ENCODE measurements around the gene PTK6.

Gene PTK6

DNA sequence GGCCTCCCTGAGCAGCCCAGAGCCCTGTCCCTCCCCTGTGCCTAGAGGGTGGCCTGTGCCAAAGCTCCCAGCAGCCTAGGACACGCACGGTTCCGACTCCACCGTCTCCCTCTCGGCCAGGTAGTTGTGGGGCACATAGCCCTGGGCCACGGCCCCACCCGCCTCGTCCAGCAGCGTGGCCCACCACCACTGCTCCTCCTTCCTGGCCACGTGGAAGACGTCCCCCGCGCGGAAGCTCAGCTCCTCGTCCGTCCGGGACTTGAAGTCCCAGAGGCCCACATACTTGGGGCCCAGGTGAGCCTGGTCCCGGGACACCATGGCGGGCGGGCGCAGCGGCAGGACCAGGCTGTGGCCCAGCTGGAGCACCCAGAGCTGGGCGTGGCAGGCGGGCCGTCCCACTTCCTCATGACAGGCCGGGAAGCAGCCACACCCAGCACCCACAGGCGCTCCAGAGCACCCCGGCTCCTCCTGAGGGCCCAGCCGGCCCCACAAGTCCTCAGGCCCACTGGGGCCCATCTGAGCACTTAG is at the start of gene PTK6:
TSS of gene PTK6 (minus strand) at position 380 of the 528 bp plus-strand sequence. CDS start at position 318, 62 bp downstream.
- Histone ChIP-seq H3K4me1 (no peaks in the 10 kb centered on the region), H3K4me3 (peak within 1 kb of the TSS; percentile 14; the same call in 1 of the 2 replicates), H3K27me3 (ENCODE audit: low read depth) (no peaks in the 10 kb centered on the region), H3K36me3 (replicated peaks) (no peaks in the 10 kb centered on the region), H3K9me3 (no peaks in the 10 kb centered on the region)
- no peak for DNase-seq (ENCODE audit: low spot score in 2 of 2)
- in situ Hi-C loops (cut with MboI; ENCODE audit: low sequenced_read_pairs): no loop called here

DNA sequence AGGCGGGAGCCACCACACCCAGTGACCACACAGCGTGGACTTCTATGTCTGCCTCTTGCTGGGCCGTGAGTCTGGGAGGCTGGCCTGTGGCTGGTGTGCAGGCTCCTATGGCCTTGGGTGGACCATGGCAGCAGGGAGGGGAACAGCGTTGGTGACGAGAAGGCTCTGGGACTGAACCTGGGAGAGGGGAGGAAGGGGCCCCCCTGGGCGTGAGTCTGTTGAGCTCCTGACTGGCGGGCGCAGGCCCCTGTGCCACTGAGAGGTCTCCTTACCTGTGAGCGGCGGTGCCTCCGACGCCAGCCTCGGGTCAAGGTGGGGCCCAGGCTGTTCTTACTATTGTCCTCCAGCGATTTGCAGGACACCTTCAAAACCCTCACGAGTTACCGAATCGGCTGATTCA is 49.6 kb upstream of the PTK6 start:
- Histone ChIP-seq H3K4me3 (no peak overlapping the region), H3K4me1 (no peaks in the 10 kb centered on the region), H3K9me3 (no peaks in the 10 kb centered on the region), H3K36me3 (replicated peaks) (peaks cover 8% of the 10 kb centered on the region; the same call in 1 of the 2 replicates), H3K27me3 (ENCODE audit: low read depth) (no peaks in the 10 kb centered on the region)
- DNase-seq (ENCODE audit: low spot score in 2 of 2): no peak
- in situ Hi-C loops (cut with MboI; ENCODE audit: low sequenced_read_pairs): no loop called here

DNA sequence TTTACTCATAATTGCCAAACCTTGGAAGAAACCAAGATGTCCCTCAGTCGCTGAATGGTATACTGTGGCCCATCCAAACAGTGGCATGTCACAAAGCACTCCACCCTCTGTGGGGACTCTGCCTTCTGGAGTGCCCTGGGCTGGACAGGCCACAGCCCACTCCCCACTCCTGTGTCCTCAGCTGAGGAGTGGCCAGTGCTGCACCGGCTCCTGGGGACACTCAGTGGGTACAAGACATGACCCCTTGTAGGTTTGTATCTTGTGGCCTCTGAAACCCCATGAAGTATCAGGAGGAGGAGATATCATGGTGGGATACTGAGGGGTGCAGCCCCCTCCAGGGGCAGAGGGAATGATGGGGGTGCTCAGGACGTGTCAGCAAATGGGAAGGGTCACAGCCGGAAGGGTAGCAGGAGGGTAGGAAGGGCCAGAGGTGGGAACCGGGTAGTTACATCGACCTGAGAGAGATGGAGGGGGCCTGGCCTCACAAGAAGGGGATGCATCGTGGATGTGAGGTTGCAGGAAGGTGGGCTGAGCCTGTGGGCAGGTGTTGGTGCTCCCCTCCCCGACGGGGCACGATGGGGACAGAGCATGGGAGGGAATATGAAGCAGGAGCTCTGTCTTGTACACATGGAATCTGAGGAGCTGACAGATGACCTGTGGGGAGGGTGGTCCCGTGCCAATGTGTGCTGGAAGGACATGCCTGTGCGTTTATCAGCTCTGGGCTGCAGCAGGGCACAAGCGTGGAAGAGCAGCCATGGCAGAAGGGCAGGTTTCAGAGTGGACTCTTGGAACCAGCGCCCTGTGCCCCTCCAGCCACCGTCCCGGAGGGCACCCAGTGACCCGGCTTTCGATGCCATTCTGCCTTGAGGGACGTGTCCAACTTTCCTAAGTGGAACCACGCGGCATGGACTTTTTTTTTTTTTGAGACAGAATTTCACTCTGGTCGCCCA is 48.7 kb upstream of the PTK6 start:
- Histone ChIP-seq H3K4me1 (no peaks in the 10 kb centered on the region), H3K4me3 (no peak overlapping the region)
- in situ Hi-C loops (cut with MboI; ENCODE audit: low sequenced_read_pairs): no loop called here

DNA sequence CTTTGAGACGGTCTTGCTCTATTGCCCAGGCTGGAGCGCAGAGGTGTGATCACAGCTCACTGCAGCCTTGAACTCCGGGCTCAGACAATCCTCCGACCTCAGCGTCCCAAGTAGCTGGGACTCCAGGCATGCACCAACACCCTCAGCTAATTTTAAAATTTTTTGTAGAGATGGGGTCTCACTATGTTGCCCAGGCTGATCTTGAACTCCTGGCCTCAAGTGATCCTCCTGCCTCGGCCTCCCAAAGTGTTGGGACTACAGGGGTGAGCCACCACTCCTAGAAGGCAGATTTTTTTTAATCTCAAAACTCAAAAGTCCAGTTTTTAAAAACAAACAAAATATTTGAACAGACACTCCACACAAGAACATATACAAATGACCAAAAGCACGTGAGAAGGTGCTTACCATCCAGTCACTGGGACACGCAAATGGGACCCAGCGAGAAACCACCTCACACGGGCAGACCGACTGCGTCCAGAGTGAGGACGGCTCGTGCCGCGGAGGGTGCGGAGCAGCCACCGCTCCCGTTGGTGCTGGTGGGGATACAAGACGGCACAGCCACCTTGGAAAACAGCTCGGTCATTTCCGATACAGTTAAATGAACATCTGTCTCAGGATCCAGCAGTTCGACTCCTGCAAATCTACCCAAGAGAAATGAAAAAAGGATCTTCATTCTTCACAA is 45.3 kb upstream of the PTK6 start:
- no peaks in the 10 kb centered on the region for H3K9me3 ChIP-seq
- H3K4me3 ChIP-seq: no peak overlapping the region
- H3K4me1 ChIP-seq: no peaks in the 10 kb centered on the region
- DNase-seq (ENCODE audit: low spot score in 2 of 2): no peak
- no peaks in the 10 kb centered on the region for H3K36me3 ChIP-seq (replicated peaks)
- no peaks in the 10 kb centered on the region for H3K27me3 ChIP-seq (ENCODE audit: low read depth)
- in situ Hi-C loops (cut with MboI; ENCODE audit: low sequenced_read_pairs): no loop called here

More for the DNA sequence above, 48.7 kb upstream of the PTK6 start:
- no peaks in the 10 kb centered on the region for H3K27me3 ChIP-seq (ENCODE audit: low read depth)
- H3K9me3 ChIP-seq: no peaks in the 10 kb centered on the region
- DNase-seq (ENCODE audit: low spot score in 2 of 2): no peak
- peaks cover 5% of the 10 kb centered on the region; the same call in 1 of the 2 replicates for H3K36me3 ChIP-seq (replicated peaks)

DNA sequence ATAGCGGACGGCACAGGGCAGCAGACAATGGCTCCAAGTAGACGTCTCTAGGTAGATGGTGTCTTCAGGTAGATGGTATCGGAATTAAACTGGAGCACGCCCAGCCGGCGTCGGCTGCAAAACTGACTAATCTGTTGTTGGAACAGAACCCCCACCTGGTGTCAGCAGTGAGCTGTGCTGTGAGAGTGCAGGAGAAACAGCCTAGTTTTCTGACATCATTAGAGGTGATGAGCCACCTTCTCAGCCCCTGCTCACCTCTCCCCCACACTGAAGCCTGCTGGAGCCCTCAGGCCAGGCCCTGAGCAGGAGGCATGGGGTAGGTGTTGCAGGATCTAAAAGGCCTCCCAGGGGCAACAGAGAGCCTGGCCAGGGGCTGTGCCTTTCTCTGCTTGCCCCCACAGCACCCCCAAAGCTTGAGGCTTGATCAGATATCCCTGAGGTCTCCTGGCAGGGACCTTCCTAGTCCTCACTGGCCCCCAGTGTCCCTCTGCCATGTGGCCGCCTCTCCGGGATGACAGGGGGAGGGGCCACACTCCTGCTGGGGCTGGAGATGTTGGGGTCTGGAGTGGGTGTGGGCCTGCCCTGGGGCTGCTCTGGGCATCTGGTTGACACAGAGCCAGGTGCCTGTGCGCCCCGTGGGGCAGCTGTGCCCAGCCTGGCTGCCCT is 43.8 kb upstream of the PTK6 start:
- H3K9me3 ChIP-seq: no peaks in the 10 kb centered on the region
- no peaks in the 10 kb centered on the region for H3K27me3 ChIP-seq (ENCODE audit: low read depth)
- in situ Hi-C loops (cut with MboI; ENCODE audit: low sequenced_read_pairs): no loop called here
- H3K4me3 ChIP-seq: no peak overlapping the region
- H3K4me1 ChIP-seq: no peaks in the 10 kb centered on the region
- H3K36me3 ChIP-seq (replicated peaks): no peaks in the 10 kb centered on the region
- DNase-seq (ENCODE audit: low spot score in 2 of 2): no peak

DNA sequence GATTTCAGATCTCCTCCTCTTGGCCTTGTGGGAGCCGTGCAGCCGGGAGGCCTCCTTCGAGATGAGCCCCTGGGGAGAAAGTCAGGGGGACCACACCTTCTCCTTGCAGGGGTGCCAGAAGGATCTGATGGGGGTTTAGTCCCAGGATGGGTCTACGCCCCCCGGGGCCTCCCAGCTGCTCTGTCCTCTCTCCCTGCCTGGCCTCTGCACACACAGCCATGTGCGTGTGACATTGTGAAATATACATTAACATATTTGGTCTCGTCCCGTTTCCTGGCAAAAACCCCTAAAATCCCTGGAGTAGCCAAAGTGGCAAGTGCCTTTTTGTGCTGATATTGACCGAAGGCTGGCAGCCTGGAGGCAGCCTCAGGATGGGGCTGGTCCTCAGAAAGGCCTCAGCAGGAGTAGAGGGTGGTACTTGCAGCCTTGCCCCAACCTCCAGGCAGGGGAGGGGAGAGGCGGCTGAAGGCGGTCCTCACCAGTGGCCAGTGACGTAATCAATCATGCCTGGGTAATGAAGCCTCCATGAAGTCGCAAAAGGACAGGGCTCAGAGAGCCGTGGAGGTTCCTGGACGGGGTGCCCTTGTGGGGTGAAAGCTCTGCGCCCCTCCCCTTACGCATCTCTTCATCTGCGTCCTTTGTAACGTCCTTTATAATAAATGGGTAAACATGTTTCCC is 42.0 kb upstream of the PTK6 start:
- Histone ChIP-seq H3K9me3 (no peaks in the 10 kb centered on the region), H3K36me3 (replicated peaks) (no peaks in the 10 kb centered on the region), H3K4me3 (no peak overlapping the region), H3K4me1 (peaks cover 3% of the 10 kb centered on the region; the same call in 1 of the 2 replicates), H3K27me3 (ENCODE audit: low read depth) (no peaks in the 10 kb centered on the region)
- no peak for DNase-seq (ENCODE audit: low spot score in 2 of 2)
- in situ Hi-C loops (cut with MboI; ENCODE audit: low sequenced_read_pairs): no loop called here

GRCh38 chr20:63578224-63579016 is 41.2 kb upstream of the PTK6 start:
- H3K9me3 ChIP-seq: no peaks in the 10 kb centered on the region
- H3K4me3 ChIP-seq: no peak overlapping the region
- peaks cover 3% of the 10 kb centered on the region; the same call in 1 of the 2 replicates for H3K4me1 ChIP-seq
- H3K36me3 ChIP-seq (replicated peaks): no peaks in the 10 kb centered on the region
- H3K27me3 ChIP-seq (ENCODE audit: low read depth): no peaks in the 10 kb centered on the region
- in situ Hi-C loops (cut with MboI; ENCODE audit: low sequenced_read_pairs): no loop called here
- no peak for DNase-seq (ENCODE audit: low spot score in 2 of 2)

DNA sequence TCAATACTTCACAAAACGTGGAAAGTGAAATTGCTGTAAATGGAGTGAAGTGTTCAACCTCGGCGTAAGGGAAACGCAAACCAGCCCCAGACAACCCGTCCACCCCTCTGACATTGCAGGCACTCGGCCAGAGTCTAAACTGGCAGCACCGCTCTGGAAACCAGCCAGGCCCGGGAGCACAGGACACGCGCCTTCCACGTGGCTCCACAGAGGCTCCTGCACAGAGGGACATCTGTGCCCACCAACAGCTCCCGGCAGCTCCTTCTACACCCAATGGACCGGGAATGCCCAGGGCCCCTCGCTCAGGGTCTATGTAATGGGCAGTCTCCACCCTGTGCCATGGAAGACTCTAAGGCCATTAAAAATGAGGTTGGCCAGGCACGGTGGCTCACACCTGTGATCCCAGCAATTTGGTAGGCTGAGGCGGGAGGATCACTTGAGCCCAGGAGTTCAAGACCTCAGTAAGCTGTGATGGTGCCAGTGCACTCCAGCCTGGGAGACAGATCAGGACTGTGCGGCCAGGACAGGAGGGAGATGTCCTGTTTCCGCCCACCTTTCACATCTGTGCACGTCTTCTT is 40.2 kb upstream of the PTK6 start:
- in situ Hi-C loops (cut with MboI; ENCODE audit: low sequenced_read_pairs): no loop called here
- no peak overlapping the region for H3K4me3 ChIP-seq
- no peaks in the 10 kb centered on the region for H3K9me3 ChIP-seq
- H3K4me1 ChIP-seq: peaks cover 3% of the 10 kb centered on the region; the same call in 1 of the 2 replicates
- no peaks in the 10 kb centered on the region for H3K27me3 ChIP-seq (ENCODE audit: low read depth)
- no peak for DNase-seq (ENCODE audit: low spot score in 2 of 2)
- H3K36me3 ChIP-seq (replicated peaks): no peaks in the 10 kb centered on the region

DNA sequence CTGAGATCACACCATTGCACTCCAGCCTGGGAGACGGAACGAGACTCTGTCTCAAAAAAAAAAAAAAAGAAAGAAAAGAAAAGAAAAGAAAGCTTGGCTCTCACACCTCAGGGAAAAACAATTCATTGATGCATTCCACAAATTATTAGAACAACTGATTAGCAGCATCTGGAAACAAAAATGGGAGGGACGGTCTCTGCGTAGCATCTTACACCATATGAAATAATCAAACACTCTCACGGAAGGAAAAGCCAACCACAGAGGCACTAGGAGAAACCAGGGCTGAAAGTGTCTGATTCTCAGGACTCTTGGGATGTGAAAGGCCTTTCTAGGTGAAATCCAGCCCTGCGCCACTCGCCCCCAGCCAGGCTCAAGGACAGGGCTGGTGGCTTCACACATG is 39.1 kb upstream of the PTK6 start:
- in situ Hi-C loops (cut with MboI; ENCODE audit: low sequenced_read_pairs): no loop called here
- Histone ChIP-seq H3K27me3 (ENCODE audit: low read depth) (no peaks in the 10 kb centered on the region), H3K4me3 (no peak overlapping the region), H3K9me3 (no peaks in the 10 kb centered on the region), H3K36me3 (replicated peaks) (no peaks in the 10 kb centered on the region), H3K4me1 (peaks cover 3% of the 10 kb centered on the region; the same call in 1 of the 2 replicates)
- no peak for DNase-seq (ENCODE audit: low spot score in 2 of 2)

GRCh38 chr20:63574829-63575743 is 37.9 kb upstream of the PTK6 start:
- H3K9me3 ChIP-seq: no peaks in the 10 kb centered on the region
- in situ Hi-C loops (cut with MboI; ENCODE audit: low sequenced_read_pairs): no loop called here
- H3K4me3 ChIP-seq: no peak overlapping the region
- no peak for DNase-seq (ENCODE audit: low spot score in 2 of 2)
- H3K27me3 ChIP-seq (ENCODE audit: low read depth): no peaks in the 10 kb centered on the region
- H3K4me1 ChIP-seq: peaks cover 3% of the 10 kb centered on the region; the same call in 1 of the 2 replicates
- H3K36me3 ChIP-seq (replicated peaks): no peaks in the 10 kb centered on the region

DNA sequence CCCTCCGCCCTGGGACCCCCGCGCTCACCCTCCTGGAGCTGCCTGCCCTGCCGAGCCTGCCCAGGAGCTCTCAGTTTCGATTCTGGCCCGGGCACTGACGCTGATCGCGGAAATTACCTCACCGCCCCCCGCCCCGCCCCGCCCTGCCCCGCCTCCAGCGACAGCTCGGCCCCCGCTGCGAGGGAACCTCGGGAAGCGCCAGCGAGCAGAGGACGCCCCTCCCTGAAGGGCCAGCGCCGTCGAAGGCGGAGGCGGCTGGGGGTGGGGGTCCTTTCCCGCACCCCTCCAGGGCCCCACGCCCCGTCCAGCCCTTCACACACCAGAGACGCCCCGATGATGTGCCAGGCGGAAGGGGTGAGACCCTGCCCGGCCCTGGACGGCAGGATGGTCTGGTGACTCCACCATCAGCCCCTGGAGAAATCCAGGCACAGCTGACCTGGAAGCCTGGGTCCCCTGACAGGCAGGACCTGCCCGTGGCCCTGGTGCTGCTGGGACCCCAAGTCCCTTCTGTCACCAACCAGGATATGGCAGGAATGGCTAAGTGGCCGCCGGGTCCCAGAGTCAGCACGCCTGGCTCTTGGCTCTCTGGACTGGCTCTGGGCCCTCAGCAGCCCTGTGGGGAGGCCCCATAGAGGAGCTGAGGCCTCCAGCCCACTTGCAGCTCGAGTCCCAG is 37.1 kb upstream of the PTK6 start, which contains the start of gene HELZ2:
TSS of gene HELZ2 (minus strand) at position 84 of the 673 bp plus-strand sequence. CDS start 1,854 bp downstream, outside the sequence.
- in situ Hi-C loops (cut with MboI; ENCODE audit: low sequenced_read_pairs): no loop called here
- H3K4me1 ChIP-seq: peaks cover 3% of the 10 kb centered on the region; the same call in 1 of the 2 replicates
- DNase-seq (ENCODE audit: low spot score in 2 of 2): peak; percentile 48 to 80
- no peaks in the 10 kb centered on the region for H3K27me3 ChIP-seq (ENCODE audit: low read depth)
- no peaks in the 10 kb centered on the region for H3K36me3 ChIP-seq (replicated peaks)
- H3K4me3 ChIP-seq: peak within 1 kb of the TSS; percentile 48
- no peaks in the 10 kb centered on the region for H3K9me3 ChIP-seq

All from HAP-1 (cell line).